Measurements from ENCODE around the gene ZCCHC24. TPM values are rescaled to one million over a fixed set of nuclear protein-coding genes. Genes with fewer than 3 reads are reported as not detected.

The ZCCHC24 gene
- polyA plus RNA-seq, 1 of the 3 experiments (the other 2 are of a cell fraction): 15.8 TPM

DNA sequence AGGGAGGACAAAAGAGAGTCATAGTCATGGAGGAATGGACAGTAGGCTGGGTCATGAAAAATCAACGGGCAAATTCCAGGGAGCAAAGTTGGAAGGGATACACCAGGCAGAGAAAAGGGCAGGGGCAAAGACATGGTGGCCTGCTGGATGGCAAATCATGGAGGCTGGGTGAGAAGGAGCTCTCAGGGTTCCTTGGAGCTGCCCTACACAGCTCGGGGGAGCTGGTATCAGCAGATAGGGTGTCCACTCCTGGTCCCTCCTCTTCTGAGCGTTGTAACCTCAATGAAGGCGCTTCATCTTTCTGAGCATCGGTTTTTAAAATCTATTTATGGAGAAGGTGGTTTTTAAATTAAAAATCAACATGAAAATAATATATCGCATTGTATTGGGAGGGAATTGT is 39.1 kb upstream of the ZCCHC24 start:
- Histone ChIP-seq H3K27me3 (ENCODE audit: insufficient read depth) (no peaks in the 10 kb centered on the region), H4K20me1 (ENCODE audit: insufficient read depth) (no peaks in the 10 kb centered on the region), H3K79me2 (ENCODE audit: insufficient read depth) (no peaks in the 10 kb centered on the region), H3K9me2 (no peaks in the 10 kb centered on the region), H2AFZ (ENCODE audit: low read depth) (peak overlapping the region; percentile 67; the same call in 1 of the 2 replicates), H3K4me1 (ENCODE audit: control insufficient read depth in 1 of 2, insufficient read depth in 2 of 2, low read depth in 1 of 2, low read length in 1 of 2) (peaks cover 18 to 33% of the 10 kb centered on the region in 2 experiments), H3K36me3 (replicated peaks in 1 of 2; ENCODE audit: control insufficient read depth in 1 of 2, insufficient read depth in 2 of 2, low read length in 1 of 2) (no peaks in the 10 kb centered on the region), H3K9ac (no peak overlapping the region), H3K4me3 (ENCODE audit: low read depth in 2 of 2, low read length in 1 of 2) (no peak overlapping the region), H3K27ac (ENCODE audit: low read depth in 2 of 2, low read length in 1 of 2) (peak overlapping the region; percentile 88 to 90), H3K9me3 (no peaks in the 10 kb centered on the region), H3K4me2 (peak overlapping the region; percentile 57; the same call in 1 of the 2 replicates), H3F3A (replicated peaks; ENCODE audit: insufficient read depth) (peaks cover 28% of the 10 kb centered on the region)
- CTCF ChIA-PET: interaction anchor here (0.6 to 8.1 kb wide), 3 partner anchors 17 to 483 kb away, joined by 3 to 99 read pairs (median 7); no protein-coding TSS in a partner anchor
- 85% methylated on average over 6 of the region's 6 CpGs for WGBS (ENCODE audit: low lambda C conversion rate)
- no peak for DNase-seq
- POLR2A ChIA-PET: no interaction called here
- TF ChIP-seq, protein P1, sequence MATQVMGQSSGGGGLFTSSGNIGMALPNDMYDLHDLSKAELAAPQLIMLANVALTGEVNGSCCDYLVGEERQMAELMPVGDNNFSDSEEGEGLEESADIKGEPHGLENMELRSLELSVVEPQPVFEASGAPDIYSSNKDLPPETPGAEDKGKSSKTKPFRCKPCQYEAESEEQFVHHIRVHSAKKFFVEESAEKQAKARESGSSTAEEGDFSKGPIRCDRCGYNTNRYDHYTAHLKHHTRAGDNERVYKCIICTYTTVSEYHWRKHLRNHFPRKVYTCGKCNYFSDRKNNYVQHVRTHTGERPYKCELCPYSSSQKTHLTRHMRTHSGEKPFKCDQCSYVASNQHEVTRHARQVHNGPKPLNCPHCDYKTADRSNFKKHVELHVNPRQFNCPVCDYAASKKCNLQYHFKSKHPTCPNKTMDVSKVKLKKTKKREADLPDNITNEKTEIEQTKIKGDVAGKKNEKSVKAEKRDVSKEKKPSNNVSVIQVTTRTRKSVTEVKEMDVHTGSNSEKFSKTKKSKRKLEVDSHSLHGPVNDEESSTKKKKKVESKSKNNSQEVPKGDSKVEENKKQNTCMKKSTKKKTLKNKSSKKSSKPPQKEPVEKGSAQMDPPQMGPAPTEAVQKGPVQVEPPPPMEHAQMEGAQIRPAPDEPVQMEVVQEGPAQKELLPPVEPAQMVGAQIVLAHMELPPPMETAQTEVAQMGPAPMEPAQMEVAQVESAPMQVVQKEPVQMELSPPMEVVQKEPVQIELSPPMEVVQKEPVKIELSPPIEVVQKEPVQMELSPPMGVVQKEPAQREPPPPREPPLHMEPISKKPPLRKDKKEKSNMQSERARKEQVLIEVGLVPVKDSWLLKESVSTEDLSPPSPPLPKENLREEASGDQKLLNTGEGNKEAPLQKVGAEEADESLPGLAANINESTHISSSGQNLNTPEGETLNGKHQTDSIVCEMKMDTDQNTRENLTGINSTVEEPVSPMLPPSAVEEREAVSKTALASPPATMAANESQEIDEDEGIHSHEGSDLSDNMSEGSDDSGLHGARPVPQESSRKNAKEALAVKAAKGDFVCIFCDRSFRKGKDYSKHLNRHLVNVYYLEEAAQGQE (IDR thresholded peaks at IDR 0.05; ENCODE audit: low read depth, low read length): no peak
- TF ChIP-seq TAF1 (IDR thresholded peaks at IDR 0.05; ENCODE audit: borderline replicate concordance, low read depth, low read length): no peak
- no peak for TF ChIP-seq MXI1 (IDR thresholded peaks at IDR 0.05; ENCODE audit: low read depth, low read length)

DNA sequence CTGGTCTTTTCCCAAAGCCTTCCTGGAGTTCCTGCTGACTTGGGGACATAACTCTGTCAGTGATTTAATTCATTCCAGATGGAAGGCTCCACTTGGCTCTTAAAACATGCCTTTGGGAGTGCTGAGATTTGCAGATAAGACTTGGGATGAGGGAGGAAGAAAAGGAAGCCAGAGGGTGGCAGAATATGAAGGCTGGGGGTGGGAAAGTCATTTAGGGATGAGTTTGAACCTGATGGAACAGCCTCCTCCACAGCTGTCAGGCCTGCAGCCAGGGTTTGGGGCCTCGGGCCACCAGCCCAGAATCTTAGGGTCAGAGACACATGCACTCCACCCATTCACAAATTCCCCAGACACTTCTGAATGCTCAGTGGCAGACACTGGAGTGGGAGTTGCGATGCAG is 38.5 kb upstream of the ZCCHC24 start:
- ChIA-PET POLR2A (no interaction called here), CTCF (interaction anchor here (8.1 kb wide), 1 partner anchor 110 kb away, joined by 99 read pairs; no protein-coding TSS in a partner anchor)
- Histone ChIP-seq H2AFZ (ENCODE audit: low read depth) (peak overlapping the region; percentile 67; the same call in 1 of the 2 replicates), H3K9me3 (no peaks in the 10 kb centered on the region), H3K79me2 (ENCODE audit: insufficient read depth) (no peaks in the 10 kb centered on the region), H3K36me3 (replicated peaks in 1 of 2; ENCODE audit: control insufficient read depth in 1 of 2, insufficient read depth in 2 of 2, low read length in 1 of 2) (no peaks in the 10 kb centered on the region), H3K4me1 (ENCODE audit: control insufficient read depth in 1 of 2, insufficient read depth in 2 of 2, low read depth in 1 of 2, low read length in 1 of 2) (peaks cover 18 to 33% of the 10 kb centered on the region in 2 experiments), H3K27ac (ENCODE audit: low read depth in 2 of 2, low read length in 1 of 2) (peak overlapping the region; percentile 88 to 90), H4K20me1 (ENCODE audit: insufficient read depth) (no peaks in the 10 kb centered on the region), H3F3A (replicated peaks; ENCODE audit: insufficient read depth) (peaks cover 28% of the 10 kb centered on the region), H3K4me2 (peak overlapping the region; percentile 57; the same call in 1 of the 2 replicates), H3K9ac (no peak overlapping the region), H3K9me2 (no peaks in the 10 kb centered on the region), H3K27me3 (ENCODE audit: insufficient read depth) (no peaks in the 10 kb centered on the region), H3K4me3 (ENCODE audit: low read depth in 2 of 2, low read length in 1 of 2) (no peak overlapping the region)
- DNase-seq: peak; percentile 55
- 50% methylated on average over 2 of the region's 2 CpGs for WGBS (ENCODE audit: low lambda C conversion rate)
- TF ChIP-seq, protein P2, sequence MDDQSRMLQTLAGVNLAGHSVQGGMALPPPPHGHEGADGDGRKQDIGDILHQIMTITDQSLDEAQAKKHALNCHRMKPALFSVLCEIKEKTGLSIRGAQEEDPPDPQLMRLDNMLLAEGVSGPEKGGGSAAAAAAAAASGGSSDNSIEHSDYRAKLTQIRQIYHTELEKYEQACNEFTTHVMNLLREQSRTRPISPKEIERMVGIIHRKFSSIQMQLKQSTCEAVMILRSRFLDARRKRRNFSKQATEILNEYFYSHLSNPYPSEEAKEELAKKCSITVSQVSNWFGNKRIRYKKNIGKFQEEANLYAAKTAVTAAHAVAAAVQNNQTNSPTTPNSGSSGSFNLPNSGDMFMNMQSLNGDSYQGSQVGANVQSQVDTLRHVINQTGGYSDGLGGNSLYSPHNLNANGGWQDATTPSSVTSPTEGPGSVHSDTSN (IDR thresholded peaks at IDR 0.05): peak; percentile 93
- no peak for TF ChIP-seq CHD2 (IDR thresholded peaks at IDR 0.05; ENCODE audit: low read length, partially characterized antibody)
- TF ChIP-seq, protein P3, sequence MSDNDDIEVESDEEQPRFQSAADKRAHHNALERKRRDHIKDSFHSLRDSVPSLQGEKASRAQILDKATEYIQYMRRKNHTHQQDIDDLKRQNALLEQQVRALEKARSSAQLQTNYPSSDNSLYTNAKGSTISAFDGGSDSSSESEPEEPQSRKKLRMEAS (IDR thresholded peaks at IDR 0.05; ENCODE audit: low read depth): peak; percentile 29; the same call in 1 of the 2 replicates
- TF ChIP-seq YY1 (IDR thresholded peaks at IDR 0.05; ENCODE audit: low read depth): no peak
- TF ChIP-seq TEAD4 (IDR thresholded peaks at IDR 0.05; ENCODE audit: borderline replicate concordance, insufficient read depth): peak; percentile 67
- TF ChIP-seq, protein P4, sequence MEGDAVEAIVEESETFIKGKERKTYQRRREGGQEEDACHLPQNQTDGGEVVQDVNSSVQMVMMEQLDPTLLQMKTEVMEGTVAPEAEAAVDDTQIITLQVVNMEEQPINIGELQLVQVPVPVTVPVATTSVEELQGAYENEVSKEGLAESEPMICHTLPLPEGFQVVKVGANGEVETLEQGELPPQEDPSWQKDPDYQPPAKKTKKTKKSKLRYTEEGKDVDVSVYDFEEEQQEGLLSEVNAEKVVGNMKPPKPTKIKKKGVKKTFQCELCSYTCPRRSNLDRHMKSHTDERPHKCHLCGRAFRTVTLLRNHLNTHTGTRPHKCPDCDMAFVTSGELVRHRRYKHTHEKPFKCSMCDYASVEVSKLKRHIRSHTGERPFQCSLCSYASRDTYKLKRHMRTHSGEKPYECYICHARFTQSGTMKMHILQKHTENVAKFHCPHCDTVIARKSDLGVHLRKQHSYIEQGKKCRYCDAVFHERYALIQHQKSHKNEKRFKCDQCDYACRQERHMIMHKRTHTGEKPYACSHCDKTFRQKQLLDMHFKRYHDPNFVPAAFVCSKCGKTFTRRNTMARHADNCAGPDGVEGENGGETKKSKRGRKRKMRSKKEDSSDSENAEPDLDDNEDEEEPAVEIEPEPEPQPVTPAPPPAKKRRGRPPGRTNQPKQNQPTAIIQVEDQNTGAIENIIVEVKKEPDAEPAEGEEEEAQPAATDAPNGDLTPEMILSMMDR (IDR thresholded peaks at IDR 0.05): no peak
- TF ChIP-seq MEF2A (IDR thresholded peaks at IDR 0.05; ENCODE audit: borderline replicate concordance, low read depth): no peak; the same call in 1 of the 2 replicates
- TF ChIP-seq FOXM1 (IDR thresholded peaks at IDR 0.05; ENCODE audit: low read depth): peak; percentile 50; the same call in 1 of the 2 replicates
- TF ChIP-seq, protein P1 (IDR thresholded peaks at IDR 0.05; ENCODE audit: low read depth, low read length): peak; percentile 74
- TF ChIP-seq POLR2AphosphoS5 (IDR thresholded peaks at IDR 0.05; ENCODE audit: low read depth, low read length): peak; percentile 79
- TF ChIP-seq JUND (IDR thresholded peaks at IDR 0.05): peak; percentile 66
- peak; percentile 34; the same call in 1 of the 2 replicates for TF ChIP-seq FOSL2 (IDR thresholded peaks at IDR 0.05; ENCODE audit: borderline replicate concordance, low read depth)
- TF ChIP-seq RXRA (IDR thresholded peaks at IDR 0.05; ENCODE audit: borderline replicate concordance, low read depth): peak; percentile 83; the same call in 1 of the 2 replicates
- TF ChIP-seq SIN3A (IDR thresholded peaks at IDR 0.05; ENCODE audit: borderline replicate concordance, low read depth, low read length): peak; percentile 58; the same call in 1 of the 2 replicates

All from SK-N-SH (cell line).